CD4-positive, CD25-positive, alpha-beta regulatory T cell (primary cell): ENCODE results near the gene PSMD14. TPM values are rescaled to one million over a fixed set of nuclear protein-coding genes. Genes with fewer than 3 reads are reported as not detected.
A peak's percentile ranks its signal among the peaks of the same experiment; 100 is the strongest.

ENCODE experiments used
- ATAC-seq, 2 donors: fragments of 150-1000 bp; cut with Tn5 transposase; one replicate each; pipeline ENCODE4 v1.10.0; 2021; ENCODE audit warnings: low read depth in 2 of 2, moderate number of reproducible peaks in 2 of 2, moderate library complexity in 1 of 2
- DNase-seq, 3 donors: peaks; one replicate each; pipeline versions ENCODE4 v3.0.0 to v3.0.0-alpha.2; 2012 to 2022; ENCODE audit warnings: mixed read lengths in 1 of 3
- H3K27ac ChIP-seq: one replicate; pipeline ENCODE4 v1.7.0; 2013; ENCODE audit warnings: mild to moderate bottlenecking, low read length; ENCODE audit not compliant: insufficient read depth, poor library complexity, severe bottlenecking
- H3K27me3 ChIP-seq: one replicate; pipeline ENCODE4 v1.7.0; 2013; ENCODE audit warnings: low read length; ENCODE audit not compliant: control insufficient read depth, insufficient read depth
- H3K36me3 ChIP-seq: one replicate; pipeline ENCODE4 v1.7.0; 2013; ENCODE audit warnings: mild to moderate bottlenecking, low read length, moderate library complexity; ENCODE audit not compliant: control insufficient read depth, insufficient read depth
- H3K4me1 ChIP-seq: 2 replicates; pipeline ENCODE4 v1.7.0; 2013; ENCODE audit warnings: mild to moderate bottlenecking, low read length; ENCODE audit not compliant: insufficient read depth, control insufficient read depth, poor library complexity, severe bottlenecking
- H3K4me3 ChIP-seq: one replicate; pipeline ENCODE4 v1.7.0; 2013; ENCODE audit warnings: low read depth, mild to moderate bottlenecking, low read length, moderate library complexity
- H3K9me3 ChIP-seq, 2 experiments: 1 replicate in 1 of 2; 2 replicates in 1 of 2; pipeline ENCODE4 v1.7.0; 2013; ENCODE audit warnings: low read length in 2 of 2, mild to moderate bottlenecking in 1 of 2, moderate library complexity in 1 of 2; ENCODE audit not compliant: control insufficient read depth in 2 of 2
- H3K27ac Mint-ChIP-seq, 3 donors: one replicate each; pipeline ENCODE4 v1.8.0; 2020 to 2022; ENCODE audit warnings: mild to moderate bottlenecking in 3 of 3, mixed read lengths in 3 of 3, moderate library complexity in 2 of 3
- H3K27me3 Mint-ChIP-seq: one replicate; pipeline ENCODE4 v1.8.0; 2022; ENCODE audit warnings: mild to moderate bottlenecking, mixed read lengths
- H3K36me3 Mint-ChIP-seq: one replicate; pipeline ENCODE4 v1.8.0; 2020; ENCODE audit warnings: mixed read lengths
- H3K4me1 Mint-ChIP-seq, 4 donors: one replicate each; pipeline ENCODE4 v1.8.0; 2020 to 2022; ENCODE audit warnings: mixed read lengths in 4 of 4, mild to moderate bottlenecking in 1 of 4
- H3K4me3 Mint-ChIP-seq, 4 donors: one replicate each; pipeline ENCODE4 v1.8.0; 2020 to 2022; ENCODE audit warnings: mild to moderate bottlenecking in 4 of 4, mixed read lengths in 4 of 4, moderate library complexity in 3 of 4
- H3K9me3 Mint-ChIP-seq, 7 donors: one replicate each; pipeline ENCODE4 v1.8.0; 2020 to 2022; ENCODE audit warnings: mixed read lengths in 7 of 7, mild to moderate bottlenecking in 3 of 7, moderate library complexity in 2 of 7
- polyA plus RNA-seq, 4 donors: library from polyadenylated mRNA; unstranded; fragments of 300-500 nt; fragmentation: Illumina TruSeq; gene quantifications; one replicate each; pipeline ENCODE4 v1.2.3, GENCODE V29; 2021
- total RNA-seq: library from RNA; stranded (reverse); gene quantifications from one replicate; pipeline ENCODE4 v1.2.3, GENCODE V29; 2022

The PSMD14 gene
- total and polyA plus RNA-seq, 5 donors from 2014 or later = 38.6 to 82.9 (median 64.9) TPM

- H3K9me3 Mint-ChIP-seq = peaks cover 0 to 5% (median 2%) of the 10 kb centered on the region in 7 donors
- H3K4me1 Mint-ChIP-seq = peaks cover 15 to 40% (median 25%) of the 10 kb centered on the region in 4 donors
- peak in 1 of 2 donors; percentile 36 for ATAC-seq
- H3K27ac Mint-ChIP-seq = peak overlapping the region in 1 of 3 donors; percentile 30
- peaks cover 3 to 9% of the 10 kb centered on the region in 2 experiments for H3K9me3 ChIP-seq
- H3K27me3 Mint-ChIP-seq = peaks cover 91% of the 10 kb centered on the region
- H3K36me3 ChIP-seq = no peaks in the 10 kb centered on the region
- H3K4me3 ChIP-seq = peak overlapping the region; percentile 28
- H3K4me3 Mint-ChIP-seq = peak overlapping the region; percentile 46 to 86 (median 78)
- H3K27me3 ChIP-seq = peaks cover 73% of the 10 kb centered on the region
- DNase-seq = no peak
- H3K27ac ChIP-seq = no peak overlapping the region
- H3K4me1 ChIP-seq = peaks cover 28% of the 10 kb centered on the region
- H3K36me3 Mint-ChIP-seq = no peaks in the 10 kb centered on the region
Measured at GRCh38 chr2:161426922-161427663, 118.9 kb downstream of the PSMD14 start.

GRCh38 chr2:161427664-161428587, 119.7 kb downstream of the PSMD14 start:
- peaks cover 70% of the 10 kb centered on the region for H3K27me3 ChIP-seq

GRCh38 chr2:161430386-161430785, 122.2 kb downstream of the PSMD14 start:
- Mint-ChIP-seq H3K4me3 (no peak overlapping the region), H3K4me1 (peaks cover 3 to 14% (median 10%) of the 10 kb centered on the region in 4 donors), H3K27ac (no peak overlapping the region), H3K36me3 (no peaks in the 10 kb centered on the region), H3K9me3 (peaks cover 0 to 6% (median 2%) of the 10 kb centered on the region in 7 donors), H3K27me3 (peaks cover 94% of the 10 kb centered on the region)
- no peak for ATAC-seq
- no peaks in the 10 kb centered on the region for H3K36me3 ChIP-seq
- peaks cover 71% of the 10 kb centered on the region for H3K27me3 ChIP-seq
- H3K4me3 ChIP-seq = no peak overlapping the region
- no peak overlapping the region for H3K27ac ChIP-seq
- peaks cover 13% of the 10 kb centered on the region for H3K4me1 ChIP-seq
- peaks cover under 1 to 3% of the 10 kb centered on the region in 2 experiments for H3K9me3 ChIP-seq
- no peak for DNase-seq

More at GRCh38 chr2:161427664-161428587, 119.7 kb downstream of the PSMD14 start:
- H3K36me3 Mint-ChIP-seq = no peaks in the 10 kb centered on the region
- no peak for ATAC-seq
- H3K27ac Mint-ChIP-seq = no peak overlapping the region
- Histone ChIP-seq H3K27ac (no peak overlapping the region), H3K9me3 (peaks cover 3 to 9% of the 10 kb centered on the region in 2 experiments), H3K4me1 (peaks cover 28% of the 10 kb centered on the region), H3K36me3 (no peaks in the 10 kb centered on the region), H3K4me3 (peak overlapping the region; percentile 28)
- DNase-seq = no peak
- H3K27me3 Mint-ChIP-seq = peaks cover 90% of the 10 kb centered on the region
- H3K4me1 Mint-ChIP-seq = peaks cover 15 to 33% (median 22%) of the 10 kb centered on the region in 4 donors
- H3K9me3 Mint-ChIP-seq = peaks cover 0 to 5% (median 3%) of the 10 kb centered on the region in 7 donors
- H3K4me3 Mint-ChIP-seq = peak overlapping the region; percentile 46 to 86 (median 78)

GRCh38 chr2:161432107-161432506, 123.9 kb downstream of the PSMD14 start:
- H3K27me3 ChIP-seq = peaks cover 69% of the 10 kb centered on the region
- peaks cover 0 to 8% (median 3%) of the 10 kb centered on the region in 7 donors for H3K9me3 Mint-ChIP-seq
- peaks cover 0 to 6% (median 4%) of the 10 kb centered on the region in 4 donors for H3K4me1 Mint-ChIP-seq
- H3K36me3 ChIP-seq = no peaks in the 10 kb centered on the region
- ATAC-seq (no peak), DNase-seq (no peak)
- no peak overlapping the region for H3K27ac Mint-ChIP-seq
- no peak overlapping the region for H3K4me3 ChIP-seq
- H3K4me3 Mint-ChIP-seq = no peak overlapping the region
- H3K36me3 Mint-ChIP-seq = no peaks in the 10 kb centered on the region
- no peaks in the 10 kb centered on the region for H3K9me3 ChIP-seq
- no peak overlapping the region for H3K27ac ChIP-seq
- H3K27me3 Mint-ChIP-seq = peaks cover 87% of the 10 kb centered on the region
- peaks cover 9% of the 10 kb centered on the region for H3K4me1 ChIP-seq

GRCh38 chr2:161434118-161434517, 125.9 kb downstream of the PSMD14 start:
- peaks cover 0 to 4% (median 2%) of the 10 kb centered on the region in 7 donors for H3K9me3 Mint-ChIP-seq
- no peak for ATAC-seq
- H3K4me3 ChIP-seq = no peak overlapping the region
- H3K4me3 Mint-ChIP-seq = peak overlapping the region in 1 of 4 donors; percentile 40
- no peak overlapping the region for H3K27ac Mint-ChIP-seq
- H3K27me3 ChIP-seq = peaks cover 65% of the 10 kb centered on the region
- no peaks in the 10 kb centered on the region for H3K9me3 ChIP-seq
- no peaks in the 10 kb centered on the region for H3K36me3 Mint-ChIP-seq
- no peaks in the 10 kb centered on the region for H3K36me3 ChIP-seq
- no peaks in the 10 kb centered on the region for H3K4me1 Mint-ChIP-seq
- H3K27ac ChIP-seq = no peak overlapping the region
- H3K27me3 Mint-ChIP-seq = peaks cover 82% of the 10 kb centered on the region
- H3K4me1 ChIP-seq = no peaks in the 10 kb centered on the region
- DNase-seq = no peak

GRCh38 chr2:161436411-161436810, 128.2 kb downstream of the PSMD14 start:
- no peak for DNase-seq
- Histone ChIP-seq H3K36me3 (no peaks in the 10 kb centered on the region), H3K4me3 (no peak overlapping the region), H3K4me1 (no peaks in the 10 kb centered on the region), H3K27ac (no peak overlapping the region), H3K27me3 (peaks cover 54% of the 10 kb centered on the region), H3K9me3 (no peaks in the 10 kb centered on the region)
- no peaks in the 10 kb centered on the region for H3K4me1 Mint-ChIP-seq
- no peak overlapping the region for H3K27ac Mint-ChIP-seq
- peaks cover 70% of the 10 kb centered on the region for H3K27me3 Mint-ChIP-seq
- H3K4me3 Mint-ChIP-seq = no peak overlapping the region
- H3K36me3 Mint-ChIP-seq = no peaks in the 10 kb centered on the region
- peaks cover 0 to 4% (median 2%) of the 10 kb centered on the region in 7 donors for H3K9me3 Mint-ChIP-seq
- no peak for ATAC-seq

GRCh38 chr2:161438598-161438997, 130.4 kb downstream of the PSMD14 start:
- H3K9me3 ChIP-seq = no peaks in the 10 kb centered on the region
- H3K27ac Mint-ChIP-seq = no peak overlapping the region
- H3K4me1 Mint-ChIP-seq = no peaks in the 10 kb centered on the region
- peaks cover 0 to 4% (median 2%) of the 10 kb centered on the region in 7 donors for H3K9me3 Mint-ChIP-seq
- ATAC-seq = no peak
- H3K36me3 ChIP-seq = no peaks in the 10 kb centered on the region
- H3K27me3 Mint-ChIP-seq = peaks cover 63% of the 10 kb centered on the region
- no peaks in the 10 kb centered on the region for H3K36me3 Mint-ChIP-seq
- H3K4me3 Mint-ChIP-seq = no peak overlapping the region
- H3K27ac ChIP-seq = no peak overlapping the region
- no peak overlapping the region for H3K4me3 ChIP-seq
- DNase-seq = no peak
- peaks cover 40% of the 10 kb centered on the region for H3K27me3 ChIP-seq
- H3K4me1 ChIP-seq = no peaks in the 10 kb centered on the region
